Activated CD4-positive, alpha-beta T cell treated with anti-CD3 and anti-CD28 coated beads for 48 hours (primary cell): Measurements from ENCODE around the gene ATE1.
"Not testable (repeated sequence)": the region's sequence is repeated elsewhere in the genome, so short reads cannot be mapped to it uniquely, and the experiment has no call there.

Source experiments
- DNase-seq: peaks from one replicate; pipeline ENCODE4 v3.0.0-alpha.2; 2020

The ATE1 gene

DNA sequence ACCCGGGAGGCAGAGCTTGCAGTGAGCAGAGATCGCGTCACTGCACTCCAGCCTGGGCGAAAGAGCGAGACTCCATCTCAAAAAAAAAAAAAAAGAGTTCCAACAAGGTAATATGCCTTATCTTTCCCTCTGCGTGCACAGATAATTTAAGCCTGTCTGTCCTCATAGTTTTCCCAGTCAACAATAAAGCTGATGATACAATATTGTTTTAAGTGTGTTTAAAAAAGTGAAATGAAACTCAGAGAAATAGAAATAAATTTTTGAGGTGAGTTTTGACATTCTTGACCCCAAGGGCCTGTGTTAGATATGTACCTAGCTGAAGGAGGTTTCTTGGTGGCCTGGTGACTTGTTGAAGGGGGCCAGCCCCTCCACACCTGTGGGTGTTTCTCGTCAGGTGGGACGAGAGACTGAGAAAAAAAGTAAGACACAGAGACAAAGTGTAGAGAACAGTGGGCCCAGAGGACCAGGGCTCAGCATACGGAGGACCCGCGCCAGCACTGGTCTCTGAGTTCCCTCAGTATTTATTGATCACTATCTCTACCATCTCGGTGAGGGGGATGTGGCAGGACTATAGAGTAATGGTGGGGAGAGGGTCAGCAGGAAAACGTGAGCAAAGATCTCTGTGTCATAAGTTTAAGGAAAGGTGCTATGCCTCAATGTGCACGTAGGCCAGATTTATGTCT is 1.9 kb upstream of the ATE1 start:
- not testable (repeated sequence) for DNase-seq

DNA sequence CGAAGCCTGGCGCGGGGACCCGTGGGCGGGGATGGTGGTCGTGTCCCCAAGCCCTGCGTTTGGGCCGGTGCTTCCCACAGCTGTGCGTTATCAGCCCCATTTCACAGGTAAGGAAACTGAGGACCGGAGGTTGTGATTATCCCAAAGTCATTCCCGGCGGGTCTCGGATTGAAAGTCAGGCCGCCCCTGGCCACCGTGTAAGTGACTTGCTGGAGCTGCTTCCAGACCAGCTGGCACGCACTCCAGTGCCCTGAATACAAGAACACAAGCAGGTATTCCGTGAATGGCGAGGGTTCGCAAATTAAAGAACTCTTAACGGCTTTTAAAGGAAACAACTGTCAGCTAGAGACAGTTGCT is 675 bp upstream of the ATE1 start:
- no peak for DNase-seq

DNA sequence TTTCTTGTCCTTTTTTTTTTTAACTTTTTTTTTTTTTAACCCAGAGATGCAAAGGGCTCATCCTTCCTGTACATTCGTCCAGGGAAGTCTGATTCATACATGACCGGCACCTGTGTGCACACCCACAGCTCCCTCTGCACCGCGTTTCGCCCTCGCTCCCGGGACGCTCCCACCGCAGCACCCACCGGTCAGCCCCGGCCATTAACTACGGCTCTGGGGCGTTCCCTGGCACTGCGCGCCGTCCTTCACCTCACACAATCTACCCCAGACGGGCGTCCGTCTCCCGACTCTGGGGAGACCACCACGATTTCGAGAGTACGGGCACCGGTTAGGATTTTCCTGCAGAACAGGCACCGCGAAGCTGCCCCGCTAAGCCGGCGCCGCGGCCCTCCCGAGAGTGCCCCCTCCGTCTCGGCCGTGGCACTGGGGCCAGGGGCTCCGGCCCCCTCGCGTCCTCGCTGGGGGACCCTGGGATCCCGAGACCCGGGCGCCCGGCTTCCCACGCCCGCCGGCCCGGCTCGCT is 452 bp downstream of the ATE1 start:
- peak; percentile 53 for DNase-seq

DNA sequence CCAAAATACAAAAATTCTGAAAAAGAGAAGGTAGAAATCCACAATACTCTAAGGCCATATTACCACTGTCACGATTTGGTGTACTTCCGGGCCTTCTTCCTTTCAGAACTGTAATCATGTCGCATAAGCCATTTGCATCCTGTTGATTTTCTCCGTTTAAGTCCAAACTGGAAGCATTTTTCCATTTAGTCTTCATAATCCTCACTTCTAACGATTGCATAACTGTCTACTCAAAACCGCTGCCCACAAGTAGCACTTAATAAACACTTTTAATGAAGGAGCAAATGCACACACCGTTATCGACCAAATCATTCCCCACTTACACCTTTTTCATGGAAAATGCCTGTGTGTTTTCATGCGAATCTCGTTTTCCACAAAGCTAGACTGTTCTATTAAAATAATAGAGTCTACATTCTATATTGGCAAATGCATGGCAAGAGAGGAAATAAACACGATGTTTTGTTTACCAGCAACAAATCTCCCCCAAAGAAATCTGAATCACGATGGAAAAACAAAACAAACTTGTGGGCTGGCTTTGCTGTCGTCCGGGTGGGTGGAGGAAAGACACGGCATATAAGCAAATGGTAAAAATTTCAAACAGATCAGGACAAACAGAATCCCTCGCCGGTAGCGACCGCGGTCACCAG is 1.0 kb downstream of the ATE1 start:
- no peak for DNase-seq

DNA sequence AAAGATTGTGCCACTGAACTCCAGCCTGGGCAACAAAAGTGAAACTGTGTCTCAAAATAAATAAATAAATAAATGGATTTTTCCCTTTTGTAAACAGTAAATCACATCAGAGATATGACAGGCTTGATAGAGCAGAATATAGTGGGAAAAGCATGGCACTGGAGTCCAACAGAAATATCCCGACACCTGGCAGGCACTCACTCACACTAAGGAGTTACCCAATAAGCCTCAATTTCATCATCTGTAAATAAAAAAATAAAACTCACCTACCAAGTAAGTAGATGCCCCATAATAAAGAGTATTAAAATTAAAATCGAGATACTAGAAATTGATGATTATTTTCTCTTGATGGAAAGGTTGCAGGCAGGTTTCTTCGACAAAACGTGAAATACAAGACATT is 1.7 kb downstream of the ATE1 start:
- no peak for DNase-seq

DNA sequence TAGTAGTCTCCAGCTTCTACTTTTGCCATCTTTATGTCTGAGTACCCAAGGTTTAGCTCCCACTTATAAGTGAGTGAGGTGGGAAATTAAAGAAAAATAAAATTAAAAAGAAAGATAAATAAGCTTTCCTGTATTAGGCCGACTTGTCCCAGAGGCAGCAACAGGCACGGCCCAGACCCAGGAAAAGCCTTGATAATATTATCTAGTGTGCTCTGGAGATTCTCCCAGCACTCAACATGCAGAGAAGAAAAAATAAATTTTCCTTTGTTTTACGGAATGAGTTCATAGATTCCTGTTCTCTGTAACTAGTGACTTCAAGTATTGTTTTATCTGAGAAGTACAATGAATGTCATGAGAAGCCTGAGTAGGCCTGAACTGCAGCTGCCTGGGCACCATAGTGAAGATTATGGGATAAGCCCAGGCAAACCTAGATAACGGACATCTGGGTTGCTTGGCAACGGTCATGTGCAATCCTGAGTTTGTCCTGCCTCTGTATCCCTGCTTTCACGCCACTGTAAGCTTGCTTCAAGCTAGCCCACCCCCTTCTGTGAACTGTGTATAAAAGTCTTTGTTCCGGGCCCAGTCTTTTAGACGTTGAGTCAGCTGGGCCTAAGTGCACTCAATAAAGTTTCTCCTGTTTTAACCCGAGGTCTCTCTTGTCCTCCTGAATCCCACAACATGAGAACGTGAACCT is 6.4 kb downstream of the ATE1 start:
- DNase-seq = no peak

DNA sequence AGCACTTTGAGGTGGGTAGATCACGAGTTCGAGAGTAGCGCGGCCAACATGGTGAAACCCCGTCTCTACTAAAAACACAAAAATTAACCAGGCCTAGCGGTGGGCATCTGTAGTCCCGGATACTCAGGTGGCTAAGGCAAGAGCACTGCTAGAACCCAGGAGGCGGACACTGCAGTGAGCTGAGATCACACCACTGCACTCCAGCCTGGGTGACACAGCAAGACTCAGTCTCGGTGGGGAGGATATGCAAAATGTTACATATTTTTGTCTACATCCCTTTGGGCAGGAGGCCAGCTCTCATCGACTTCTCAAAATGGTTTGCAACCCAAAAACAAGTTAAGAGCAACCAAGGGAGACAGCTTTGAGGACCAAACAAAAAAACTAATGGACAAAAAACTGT is 8.2 kb downstream of the ATE1 start:
- DNase-seq = no peak

DNA sequence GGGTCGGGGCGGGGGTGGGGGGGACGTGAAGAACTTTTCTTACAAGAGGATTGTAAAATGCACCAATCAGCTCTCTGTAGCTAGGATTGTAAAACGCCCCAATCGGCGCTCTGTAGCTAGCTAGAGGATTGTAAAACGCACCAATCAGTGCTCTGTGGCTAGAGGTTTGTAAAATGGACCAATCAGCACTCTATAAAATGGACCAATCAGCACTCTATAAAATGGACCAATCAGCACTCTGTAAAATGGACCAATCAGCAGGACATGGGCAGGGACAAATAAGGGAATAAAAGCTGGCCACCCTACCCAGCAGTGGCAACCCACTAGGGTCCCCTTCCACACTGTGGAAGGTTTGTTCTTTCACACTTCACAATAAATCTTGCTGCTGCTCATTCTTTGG is 9.0 kb downstream of the ATE1 start:
- DNase-seq = not testable (repeated sequence)

DNA sequence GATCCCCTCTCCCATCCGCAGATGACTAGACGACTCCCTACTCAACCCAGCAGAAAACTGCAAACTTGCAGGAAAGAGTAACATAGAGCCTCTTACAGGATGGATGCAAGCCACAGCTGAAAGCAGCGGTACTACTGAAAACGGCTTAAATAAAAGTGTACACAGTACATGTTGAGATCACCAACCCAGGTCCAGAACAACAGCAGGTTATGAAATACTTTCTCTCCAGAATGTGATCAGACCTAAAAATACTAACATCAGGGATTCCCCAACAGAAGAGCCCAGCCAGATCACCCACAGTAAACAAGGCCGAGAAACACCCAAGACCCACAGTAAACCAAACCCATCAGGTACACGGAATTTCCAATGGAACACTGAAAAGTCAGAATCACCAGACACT is 13.2 kb downstream of the ATE1 start:
- DNase-seq = no peak

DNA sequence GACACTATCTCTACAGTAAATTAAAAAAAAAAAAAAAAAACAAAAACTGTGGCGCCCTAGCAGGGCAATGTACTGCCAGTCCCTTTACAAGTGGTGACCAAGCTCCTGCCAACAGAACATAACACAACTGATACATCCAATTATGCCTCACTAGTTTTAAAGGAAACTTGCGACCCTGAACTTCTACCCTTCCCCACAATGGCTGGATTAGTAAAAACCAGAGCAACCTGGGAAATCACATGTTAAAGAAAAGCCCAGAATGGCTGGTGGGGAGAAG is 16.5 kb downstream of the ATE1 start:
- DNase-seq = no peak

DNA sequence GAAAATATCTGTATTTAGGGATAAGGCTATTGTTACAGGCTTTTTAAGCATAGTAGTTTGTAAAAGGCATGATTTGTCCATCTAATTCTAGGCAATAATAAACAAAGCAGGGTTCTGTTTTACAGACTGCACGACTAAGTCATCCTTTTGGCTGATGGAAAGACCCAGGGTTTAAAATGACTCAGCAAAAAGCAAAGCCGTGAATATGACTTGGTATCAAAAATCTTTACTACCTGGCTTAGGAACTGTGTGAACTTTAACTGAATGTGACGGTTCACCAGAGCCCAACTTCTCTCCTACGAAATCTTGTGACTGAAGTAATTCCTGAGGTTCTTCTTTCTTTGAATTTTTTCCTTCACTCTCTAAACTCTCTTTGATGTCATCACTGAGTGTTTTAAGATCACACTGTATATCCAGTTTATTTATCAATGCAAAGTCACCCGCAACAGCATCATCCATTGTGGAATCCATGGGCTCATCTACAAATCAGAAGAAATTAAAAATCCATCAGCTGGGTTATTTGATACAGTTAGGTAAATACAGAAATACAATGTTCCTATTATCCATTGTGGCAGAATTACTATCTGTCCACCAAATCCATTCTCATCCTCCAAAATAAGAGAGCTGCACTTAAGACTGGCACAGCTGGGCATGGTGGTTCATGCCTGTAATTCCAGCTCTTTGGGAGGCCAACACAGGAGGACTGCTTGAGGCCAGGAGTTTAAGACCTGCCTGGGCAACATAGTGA is 17.0 kb downstream of the ATE1 start:
- no peak for DNase-seq

DNA sequence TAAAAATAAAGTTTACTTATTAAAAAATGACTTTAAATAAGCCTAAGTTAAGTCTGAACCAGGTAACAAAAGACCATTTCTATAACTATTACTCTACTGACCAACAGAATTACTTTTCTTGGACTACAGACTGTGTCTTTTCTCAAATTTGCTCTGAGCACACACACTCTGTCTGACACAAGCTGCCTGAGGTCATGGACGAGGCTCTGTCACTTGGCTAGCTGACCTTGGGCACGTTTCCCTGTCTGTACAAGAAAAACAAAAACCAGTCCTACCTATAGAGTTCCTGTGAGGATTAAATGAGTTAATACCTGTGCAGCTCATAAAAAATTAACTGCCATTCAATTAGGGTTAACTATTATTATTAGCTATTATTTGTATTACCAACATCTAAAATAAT is 22.9 kb downstream of the ATE1 start:
- DNase-seq = no peak

DNA sequence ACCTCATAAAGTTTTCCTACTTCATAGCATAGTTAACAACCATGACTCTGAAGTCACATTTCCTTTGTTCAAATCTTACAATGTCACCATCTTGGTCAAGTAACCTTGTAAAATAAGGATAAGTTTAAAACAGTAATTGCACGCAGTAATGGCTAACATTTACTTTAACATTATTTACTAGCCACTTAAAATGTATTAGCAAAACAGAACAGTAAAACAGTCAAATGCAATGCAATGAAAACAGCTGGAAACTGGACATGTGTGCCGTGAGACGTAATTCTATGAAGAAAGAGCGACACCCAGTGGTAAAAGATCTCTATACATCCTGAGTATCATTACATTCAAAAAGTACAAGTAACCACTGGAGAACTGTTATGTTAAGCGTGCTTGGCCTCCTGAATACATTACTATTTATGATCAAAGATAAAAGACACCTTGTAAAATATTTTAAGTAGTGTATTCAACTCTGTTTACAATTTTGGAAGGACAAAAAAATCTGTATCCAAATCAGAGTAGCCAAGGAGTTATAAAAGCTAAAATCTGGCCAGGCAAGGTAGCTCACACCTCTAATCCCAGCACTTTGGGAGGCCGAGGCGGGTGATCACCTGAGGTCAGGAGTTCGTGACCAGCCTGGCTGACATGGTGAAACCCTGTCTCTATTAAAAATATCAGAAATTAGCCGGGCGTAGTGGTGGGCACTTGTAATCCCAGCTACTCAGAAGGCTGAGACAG is 27.2 kb downstream of the ATE1 start:
- DNase-seq = no peak

DNA sequence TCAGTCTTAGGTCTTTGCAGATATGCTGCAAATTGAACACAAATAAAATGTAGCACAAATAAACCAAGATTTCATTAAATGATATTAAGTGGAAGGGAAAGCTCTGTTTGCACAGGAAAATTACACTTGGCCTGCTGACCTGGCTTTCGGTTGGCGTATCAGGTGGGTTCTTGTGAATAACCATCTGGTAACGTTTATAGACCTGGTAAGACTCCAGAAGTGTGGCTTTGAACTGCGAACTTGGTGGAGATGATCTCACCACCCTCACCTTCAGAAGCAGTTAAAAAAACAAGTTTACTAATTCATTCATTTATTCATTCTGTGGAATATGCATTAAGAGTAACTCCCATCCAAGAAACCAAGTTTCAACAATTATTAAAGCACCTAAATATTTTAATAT is 28.1 kb downstream of the ATE1 start:
- DNase-seq = no peak

DNA sequence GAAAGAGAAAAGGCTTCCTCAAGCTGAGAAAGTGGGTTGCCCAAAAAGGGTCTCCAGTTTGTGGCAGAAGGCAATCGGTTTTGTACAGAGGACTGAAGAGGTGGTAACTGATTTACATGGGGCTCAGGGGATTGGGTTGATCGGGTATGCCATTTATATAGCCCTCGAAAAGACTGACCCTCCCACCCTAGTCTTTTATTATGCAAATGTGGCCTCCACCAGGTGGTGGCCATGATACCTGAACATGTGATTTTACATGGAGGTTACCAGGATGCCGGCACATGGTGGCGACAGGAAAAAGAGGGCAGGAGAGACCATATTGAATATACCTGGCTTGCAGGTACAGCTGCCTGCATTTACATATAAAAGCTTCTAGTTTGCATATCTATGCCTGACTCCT is 36.7 kb downstream of the ATE1 start:
- DNase-seq = no peak

DNA sequence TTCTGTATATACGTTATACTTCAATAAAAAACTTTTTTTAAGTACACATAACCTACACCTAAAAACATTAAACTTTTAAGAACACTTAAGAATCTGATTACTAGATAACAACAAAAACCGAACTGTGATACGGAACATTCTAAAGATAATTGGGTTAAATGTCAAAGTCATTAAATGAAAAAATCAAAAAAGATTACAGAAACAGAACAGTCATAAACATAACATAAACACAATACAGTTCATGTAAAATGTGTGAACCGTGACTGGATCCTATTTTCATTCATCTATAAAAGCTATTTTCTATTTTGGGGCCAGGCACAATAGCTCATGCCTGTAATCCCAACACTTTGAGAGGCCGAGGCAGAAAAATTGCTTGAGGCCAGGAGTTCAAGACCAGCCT is 38.6 kb downstream of the ATE1 start:
- no peak for DNase-seq

DNA sequence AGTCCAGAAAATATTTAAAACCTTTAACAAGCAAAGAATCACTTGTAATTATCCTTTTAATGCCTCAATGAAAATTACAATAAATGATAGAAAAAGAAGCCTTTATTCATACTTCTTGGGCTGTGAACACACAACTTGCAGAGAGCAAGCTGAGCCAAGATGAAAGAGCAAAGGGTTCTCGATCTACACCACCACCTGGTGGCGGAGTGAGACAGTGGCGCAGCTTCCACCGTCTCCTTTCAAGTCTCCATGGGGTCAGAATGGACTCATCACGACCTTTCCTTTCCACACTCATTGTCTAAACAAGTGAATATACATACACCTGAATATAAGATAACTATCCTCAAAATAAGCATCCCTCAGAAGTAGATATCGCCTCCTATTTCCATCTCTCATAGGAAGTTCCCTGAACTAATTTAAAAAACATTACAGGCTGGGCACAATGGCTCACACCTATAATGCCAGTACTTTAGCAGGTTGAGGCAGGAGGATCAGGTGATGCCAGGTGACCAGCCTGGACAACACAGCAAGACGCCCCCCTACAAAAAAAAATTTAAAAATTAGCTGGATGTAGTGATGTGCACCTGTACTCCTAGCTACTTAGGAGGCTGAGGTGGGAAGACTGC is 40.7 kb downstream of the ATE1 start:
- DNase-seq = peak; percentile 66

DNA sequence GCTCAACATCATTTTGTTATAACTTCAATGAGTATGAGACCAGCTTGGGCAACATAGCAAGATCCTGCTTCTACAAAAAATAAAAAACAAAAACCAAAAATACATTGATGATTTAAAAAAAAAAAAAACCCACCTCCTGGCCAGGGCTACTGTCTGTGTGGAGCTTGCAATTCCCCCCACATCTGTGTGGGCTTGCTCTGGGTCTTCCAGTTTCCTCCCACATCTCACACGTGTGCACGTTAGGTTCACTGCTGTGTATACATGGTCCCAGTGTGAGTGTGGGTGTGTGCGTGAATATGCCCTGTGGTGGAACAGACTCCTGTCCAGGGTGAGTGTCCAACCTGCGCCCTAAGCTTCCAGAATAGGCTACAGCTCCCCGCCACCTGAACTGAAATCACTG is 41.6 kb downstream of the ATE1 start:
- DNase-seq = no peak

DNA sequence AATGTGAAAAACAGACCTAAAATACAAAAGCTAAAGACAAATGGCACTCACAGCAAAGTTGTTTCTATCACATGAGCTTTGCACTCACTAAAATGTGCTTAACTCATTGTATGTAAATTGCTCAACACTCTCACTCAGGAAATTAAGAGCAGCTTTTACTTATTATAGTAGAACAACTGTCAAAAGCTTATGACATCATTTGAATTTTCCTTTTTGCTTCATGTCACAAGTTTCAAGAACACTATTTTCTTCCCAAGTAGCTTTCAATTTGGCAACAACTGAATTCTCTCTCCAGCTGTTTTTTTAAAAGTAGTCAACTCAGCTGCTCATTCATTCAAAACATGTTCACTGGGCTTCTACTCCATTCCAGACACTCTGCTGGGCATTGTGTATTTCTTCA is 46.9 kb downstream of the ATE1 start:
- DNase-seq = no peak

DNA sequence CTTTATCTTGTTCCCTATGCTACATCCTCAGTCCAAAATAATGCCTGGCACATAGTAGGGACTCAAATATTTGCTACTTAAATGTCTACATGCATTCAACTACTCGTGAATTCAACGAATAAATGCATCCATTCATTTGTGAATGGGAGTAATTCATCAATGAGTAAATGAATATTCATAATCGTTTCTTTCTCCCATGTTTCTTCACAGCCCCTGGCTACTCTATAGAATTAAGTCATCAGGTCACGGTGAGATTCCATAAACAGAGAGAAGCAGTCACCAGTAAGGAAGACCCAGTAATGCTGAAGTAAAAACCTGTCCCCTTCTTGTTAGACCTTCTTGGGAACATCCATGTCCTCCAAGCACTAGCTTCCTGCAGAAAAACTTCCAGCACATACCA is 48.4 kb downstream of the ATE1 start:
- no peak for DNase-seq

DNA sequence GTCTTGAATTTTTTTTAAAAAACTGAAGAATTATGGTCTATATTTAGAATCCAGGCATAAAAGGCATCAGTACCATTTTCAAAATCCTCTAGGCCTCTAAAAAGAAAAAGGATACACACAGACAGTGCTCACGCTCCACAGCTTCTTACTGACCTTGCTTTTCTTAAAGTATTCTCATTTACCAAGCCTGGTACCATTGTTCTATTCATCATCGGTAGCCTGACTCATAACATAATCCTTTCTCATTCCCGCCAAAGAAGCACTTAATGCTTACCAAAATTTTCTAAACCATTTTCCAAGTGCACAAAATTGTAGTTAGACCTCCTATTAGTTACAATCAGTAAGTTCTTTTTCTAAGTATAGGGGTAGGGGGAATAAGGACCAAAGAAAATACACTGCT is 54.6 kb downstream of the ATE1 start:
- DNase-seq = no peak

DNA sequence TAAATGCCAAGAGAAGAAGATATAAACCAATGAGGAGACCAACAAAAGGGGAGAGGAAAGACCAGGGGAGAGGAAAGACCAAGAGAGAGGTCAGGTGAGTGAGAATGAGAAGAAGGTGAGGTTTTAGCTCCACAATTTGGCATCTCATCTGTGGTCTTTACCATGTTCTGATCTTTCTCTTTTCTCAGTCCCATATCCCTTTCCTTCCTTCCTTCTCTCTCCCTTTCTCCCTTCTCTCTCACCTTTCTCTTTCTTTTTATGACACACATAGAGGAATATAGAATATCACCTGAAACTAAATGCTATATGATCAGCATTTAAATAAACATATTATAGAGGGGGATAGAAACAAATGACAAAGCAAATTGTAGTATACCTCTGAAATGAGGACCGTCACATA is 57.4 kb downstream of the ATE1 start:
- no peak for DNase-seq

DNA sequence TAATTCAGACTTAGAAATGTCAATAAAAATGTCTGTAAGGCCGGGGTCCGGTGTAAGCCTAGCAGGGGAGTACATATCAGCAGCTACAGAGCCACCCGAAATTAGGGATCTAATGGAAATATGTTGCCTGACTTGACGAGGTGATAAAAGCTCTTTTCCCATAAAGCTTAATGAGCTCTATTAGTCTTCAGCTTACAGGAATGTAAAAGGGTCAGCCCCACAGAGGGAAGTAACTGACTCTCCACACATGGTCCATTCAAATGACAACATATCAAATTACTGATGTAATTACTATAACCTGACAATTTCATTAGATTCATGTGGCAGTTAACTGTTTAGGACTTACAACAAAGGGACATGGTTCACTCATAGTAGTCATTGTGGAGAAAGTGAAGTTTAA is 62.3 kb downstream of the ATE1 start:
- DNase-seq = no peak
